ENCODE data around the gene HOXA9.

The HOXA9 gene

GRCh38 chr7:27200761-27201579 lies 35.6 kb upstream of the HOXA9 start:
- DNase-seq (ENCODE audit: low read depth, low spot score) = no peak

DNA sequence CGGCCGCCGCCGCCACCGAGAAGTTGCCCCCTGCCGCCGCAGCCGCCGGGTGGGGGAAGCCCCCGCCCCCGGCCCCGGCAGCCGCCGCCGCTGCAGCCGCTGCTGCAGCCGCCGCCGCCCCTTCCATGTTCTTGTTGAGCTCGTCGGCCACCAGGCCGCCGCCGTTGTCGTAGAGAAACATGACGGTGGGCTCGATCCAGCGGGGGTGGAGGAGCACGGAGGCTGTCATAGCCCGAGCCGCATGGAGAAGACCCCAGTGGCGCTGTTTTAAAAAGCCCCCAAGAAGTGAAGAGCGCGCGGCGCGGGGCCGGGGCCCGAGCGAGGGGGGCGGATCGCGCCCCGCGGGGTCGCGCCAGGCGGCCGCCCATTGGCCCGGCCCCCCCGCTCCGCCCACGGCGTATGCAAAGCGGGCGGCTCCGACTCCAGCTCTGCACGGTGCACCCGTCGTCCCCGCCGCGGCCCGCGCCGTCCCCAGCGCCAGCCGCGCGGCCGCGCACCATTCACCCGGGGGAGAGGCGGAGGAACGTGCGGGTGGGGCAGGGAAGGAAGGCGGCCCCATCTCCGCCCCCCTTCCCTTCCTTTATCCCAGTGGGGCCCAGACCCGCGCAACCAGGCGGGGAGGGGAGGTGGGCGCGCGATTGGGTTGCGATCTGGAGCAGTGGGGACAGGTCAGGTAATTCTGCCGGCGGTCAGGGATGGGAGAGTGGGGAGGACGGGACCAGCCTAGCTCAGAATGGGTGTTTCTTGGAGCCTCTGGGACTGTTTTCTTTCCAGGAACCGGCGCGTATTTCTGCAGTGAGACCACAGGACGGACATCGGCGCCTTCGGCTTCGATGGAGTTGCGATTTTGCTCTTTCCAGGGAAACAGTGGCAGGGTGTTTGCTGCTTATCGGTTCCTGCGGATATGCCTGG lies 34.8 kb upstream of the HOXA9 start, which contains the start of gene HOXA13:
Gene HOXA13 (minus strand): TSS at position 243 of the 912 bp plus-strand sequence. CDS start 14 bp downstream, at position 229.
- no peak for DNase-seq (ENCODE audit: low read depth, low spot score)

DNA sequence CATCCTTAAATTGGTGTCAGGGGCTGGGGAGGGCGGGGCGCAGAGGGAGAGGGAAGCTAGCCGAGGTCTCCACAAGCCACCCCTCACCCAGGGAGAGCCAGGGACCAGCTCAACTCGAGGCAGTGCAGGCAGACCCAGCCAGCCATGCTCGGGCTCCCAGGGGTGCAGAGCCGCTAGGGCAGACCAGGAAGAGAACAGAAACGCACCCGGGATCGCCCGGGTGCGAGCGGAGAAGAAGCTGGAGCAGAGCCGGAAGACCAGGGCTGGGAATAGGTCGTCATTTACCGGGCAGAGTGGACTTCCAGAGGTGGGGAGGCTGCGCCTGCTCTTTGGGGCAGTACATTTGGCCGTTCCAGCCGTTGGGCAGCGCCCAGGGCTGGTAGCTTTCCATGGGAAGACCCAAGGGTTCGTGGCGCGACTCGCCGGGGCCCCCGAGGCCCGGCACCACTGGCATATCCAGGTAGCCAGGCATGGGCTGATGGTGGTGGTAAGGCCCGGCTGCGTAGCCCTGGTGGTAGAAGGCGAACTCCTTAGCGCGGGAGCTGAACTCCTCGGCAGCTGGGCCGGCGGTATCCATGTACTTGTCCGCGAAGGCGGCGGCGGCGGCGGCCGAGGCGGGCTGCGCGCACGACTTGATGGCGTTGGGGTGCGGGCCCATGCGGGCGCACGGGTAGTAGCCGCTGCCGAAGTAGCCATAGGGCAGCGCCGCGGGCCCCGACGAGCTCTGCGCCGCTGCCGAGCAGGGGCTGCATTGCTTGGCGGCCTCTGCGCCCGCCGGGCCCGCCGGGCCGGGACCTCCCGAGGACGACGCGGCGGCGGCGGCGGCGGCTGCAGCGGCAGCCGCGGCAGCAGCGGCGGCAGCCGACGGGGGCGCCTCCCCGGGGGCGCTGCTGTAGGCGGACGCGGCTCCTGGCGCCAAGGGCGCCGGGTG lies 33.8 kb upstream of the HOXA9 start:
- no peak for DNase-seq (ENCODE audit: low read depth, low spot score)

GRCh38 chr7:27198138-27198841 lies 33.0 kb upstream of the HOXA9 start:
- DNase-seq (ENCODE audit: low read depth, low spot score) = no peak

DNA sequence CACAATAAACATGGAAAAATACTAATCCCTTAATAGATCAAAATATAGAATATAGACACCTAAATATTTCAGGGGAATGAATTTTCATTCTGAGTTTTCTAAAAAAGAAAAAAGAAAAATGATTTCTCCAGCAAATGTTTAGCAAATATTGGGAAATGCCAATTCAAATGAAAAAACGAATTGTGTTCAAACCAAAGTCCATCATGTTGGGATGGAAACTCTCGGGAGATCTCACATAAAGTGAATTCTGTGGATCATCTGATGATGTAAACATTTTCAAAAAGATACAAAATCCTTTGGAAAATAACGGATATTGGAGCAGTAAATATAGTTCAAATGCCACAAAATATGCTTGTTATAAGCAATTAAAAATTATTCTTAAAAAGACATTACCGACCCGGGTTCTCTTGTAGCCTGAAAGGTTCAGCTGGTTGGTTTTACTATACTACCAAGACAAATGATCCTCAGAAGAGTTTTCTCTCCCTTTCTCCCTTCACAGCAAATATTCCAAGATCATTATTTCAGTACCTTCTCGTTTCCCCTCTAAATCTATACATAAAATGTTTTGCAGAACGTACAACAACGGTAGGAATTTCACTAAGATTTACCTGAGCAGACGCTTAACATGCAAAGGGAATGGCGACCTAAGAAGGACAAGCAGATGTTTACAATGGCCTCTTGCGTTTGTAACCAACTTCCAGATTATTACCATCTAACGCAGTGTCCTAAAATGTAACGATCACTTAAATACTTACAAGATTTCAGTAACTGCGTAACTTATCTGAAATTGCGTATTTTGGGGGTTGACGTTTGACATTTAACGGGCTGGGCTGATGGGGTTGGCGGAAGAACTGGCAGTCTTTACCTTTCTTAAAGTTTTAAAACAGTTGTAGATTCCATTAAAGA lies 32.1 kb upstream of the HOXA9 start:
- no peak for DNase-seq (ENCODE audit: low read depth, low spot score)

GRCh38 chr7:27196287-27196767 lies 31.0 kb upstream of the HOXA9 start:
- DNase-seq (ENCODE audit: low read depth, low spot score) = peak; percentile 67

DNA sequence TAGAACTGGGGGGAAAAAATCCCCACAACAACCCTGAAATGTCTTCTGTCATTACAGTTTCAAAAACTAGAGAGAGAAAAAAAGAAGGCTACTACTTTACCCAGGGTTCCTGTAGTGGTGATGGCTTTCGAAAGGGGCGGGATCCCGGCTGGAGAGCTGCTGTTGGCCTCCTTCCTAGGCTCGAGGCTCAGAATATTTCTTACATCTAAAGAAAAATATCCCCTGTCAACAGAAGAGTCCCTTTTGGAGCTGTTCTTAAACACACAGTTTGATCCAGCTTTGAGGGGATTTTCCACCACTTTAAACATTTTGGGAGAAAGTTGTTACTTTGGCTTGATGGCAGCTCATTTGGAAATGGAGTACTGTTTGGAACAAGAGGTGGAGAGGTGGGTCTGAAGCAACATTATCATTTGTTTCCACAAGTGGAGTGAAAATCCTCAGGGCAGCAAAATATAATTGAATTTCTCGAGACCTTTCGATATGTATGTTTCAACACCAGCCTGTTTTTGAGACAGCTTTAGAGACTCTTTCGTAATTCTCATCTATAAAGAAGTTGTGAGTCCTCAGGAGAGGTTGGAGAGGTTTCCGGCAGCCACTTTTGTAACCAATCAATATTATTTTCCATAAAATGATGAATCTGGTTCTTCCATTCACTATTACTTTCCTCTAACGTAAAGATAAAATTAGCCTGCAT lies 29.5 kb upstream of the HOXA9 start:
- DNase-seq (ENCODE audit: low read depth, low spot score) = no peak

DNA sequence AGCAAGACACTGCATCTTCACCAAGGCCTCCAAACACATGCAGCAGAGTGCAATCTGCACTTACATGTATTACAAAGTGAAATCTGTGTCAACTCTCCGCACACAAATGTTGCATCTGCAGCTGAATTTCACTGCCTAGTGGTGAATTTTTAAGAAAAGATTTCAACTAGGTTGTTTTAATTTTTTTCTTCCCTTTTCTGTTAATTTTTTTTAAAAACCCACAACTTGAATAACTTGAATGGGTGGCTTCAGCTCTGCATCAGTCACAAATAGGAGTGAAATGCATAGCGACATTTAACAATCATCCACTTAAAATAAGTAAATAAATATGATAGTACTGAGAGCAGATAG lies 28.6 kb upstream of the HOXA9 start:
- no peak for DNase-seq (ENCODE audit: low read depth, low spot score)

GRCh38 chr7:27193335-27194001 lies 28.1 kb upstream of the HOXA9 start:
- DNase-seq (ENCODE audit: low read depth, low spot score) = no peak

- DNase-seq (ENCODE audit: low read depth, low spot score) = no peak
Measured at GRCh38 chr7:27192546-27193334, 27.4 kb upstream of the HOXA9 start.

- no peak for DNase-seq (ENCODE audit: low read depth, low spot score)
Measured at GRCh38 chr7:27191833-27192545, 26.7 kb upstream of the HOXA9 start.

GRCh38 chr7:27191161-27191731 lies 25.9 kb upstream of the HOXA9 start:
- DNase-seq (ENCODE audit: low read depth, low spot score) = no peak

GRCh38 chr7:27189997-27190748 lies 24.8 kb upstream of the HOXA9 start:
- no peak for DNase-seq (ENCODE audit: low read depth, low spot score)

GRCh38 chr7:27189295-27189996 lies 24.1 kb upstream of the HOXA9 start:
- DNase-seq (ENCODE audit: low read depth, low spot score) = no peak

Measured in activated naive CD8-positive, alpha-beta T cell treated with anti-CD3 and anti-CD28 coated beads, Interleukin-2, amount 50 U/mL, for 16 hours (primary cell).